Brain pericyte (primary cell): Measurements from ENCODE around the gene RASGRF1.
"Not testable (repeated sequence)": the region's sequence is repeated elsewhere in the genome, so short reads cannot be mapped to it uniquely, and the experiment has no call there.

Experiments used
- DNase-seq: peaks from one replicate; pipeline ENCODE4 v3.0.0-alpha.2; 2012; ENCODE audit warnings: low read depth, low spot score

Gene RASGRF1

GRCh38 chr15:79042213-79042928, 48.2 kb downstream of the RASGRF1 start:
- no peak for DNase-seq

GRCh38 chr15:79041601-79042168, 48.9 kb downstream of the RASGRF1 start:
- DNase-seq: no peak

- no peak for DNase-seq
These were observed 52.7 kb downstream of the RASGRF1 start for GRCh38 chr15:79037848-79038247.

- no peak for DNase-seq
These were observed 54.3 kb downstream of the RASGRF1 start for GRCh38 chr15:79036323-79036722.

- DNase-seq: no peak
These were observed 54.8 kb downstream of the RASGRF1 start for GRCh38 chr15:79035814-79036213.

GRCh38 chr15:79035111-79035601, 55.4 kb downstream of the RASGRF1 start:
- no peak for DNase-seq

- no peak for DNase-seq
These were observed 56.3 kb downstream of the RASGRF1 start for GRCh38 chr15:79034284-79034683.

GRCh38 chr15:79032656-79033055, 57.9 kb downstream of the RASGRF1 start:
- DNase-seq: no peak

- DNase-seq: no peak
These were observed 58.8 kb downstream of the RASGRF1 start for GRCh38 chr15:79031821-79032220.

GRCh38 chr15:79031201-79031600, 59.4 kb downstream of the RASGRF1 start:
- DNase-seq: no peak

GRCh38 chr15:79030470-79030869, 60.1 kb downstream of the RASGRF1 start:
- DNase-seq: no peak

- no peak for DNase-seq
These were observed 62.1 kb downstream of the RASGRF1 start for GRCh38 chr15:79028411-79028964.

GRCh38 chr15:79027532-79028410, 62.8 kb downstream of the RASGRF1 start:
- no peak for DNase-seq

GRCh38 chr15:79025802-79026201, 64.8 kb downstream of the RASGRF1 start:
- DNase-seq: no peak

- DNase-seq: no peak
These were observed 65.4 kb downstream of the RASGRF1 start for GRCh38 chr15:79025201-79025600.

GRCh38 chr15:79024493-79024892, 66.1 kb downstream of the RASGRF1 start:
- not testable (repeated sequence) for DNase-seq

GRCh38 chr15:79023918-79024317, 66.7 kb downstream of the RASGRF1 start:
- no peak for DNase-seq

GRCh38 chr15:79023546-79023890, 67.1 kb downstream of the RASGRF1 start:
- no peak for DNase-seq

GRCh38 chr15:79018960-79019359, 71.6 kb downstream of the RASGRF1 start:
- no peak for DNase-seq

GRCh38 chr15:79017953-79018352, 72.6 kb downstream of the RASGRF1 start:
- DNase-seq: no peak

- DNase-seq: no peak
These were observed 73.9 kb downstream of the RASGRF1 start for GRCh38 chr15:79016527-79017170.

GRCh38 chr15:79015416-79015815, 75.2 kb downstream of the RASGRF1 start:
- no peak for DNase-seq
